HepG2 (cell line): Measurements from ENCODE around the gene AKAP6. TPM values are rescaled to one million over a fixed set of nuclear protein-coding genes. Genes with fewer than 3 reads are reported as not detected.

ENCODE experiments used
- ATAC-seq: fragments of 200-7000 bp; cut with Tn5 transposase; 3 replicates; pipeline ENCODE4 v1.9.1; 2020; ENCODE audit warnings: mild to moderate bottlenecking, moderate library complexity
- BruUV-seq: library from RNA; stranded (reverse); fragments of 400-500 nt; replicated peaks from 2 replicates; lab custom pipeline; 2021; lab: Mats Ljungman, UMichigan
- CTCF ChIA-PET: fragments of 300-600 bp; formaldehyde crosslinking; extraction: SDS; loops from one replicate; lab custom pipeline; 2021; ENCODE audit warnings: low total read pairs, inconsistent platforms, low intra/inter-chr PET ratio; lab: Yijun Ruan, JAX
- POLR2A ChIA-PET: fragments of 350-600 bp; sonication (Branson Sonifier 250); formaldehyde crosslinking; loops from one replicate; lab custom pipeline; 2020; ENCODE audit warnings: antibody characterized with exemption, inconsistent platforms; lab: Yijun Ruan, JAX
- DNase-seq: peaks from one replicate; pipeline ENCODE4 v3.0.0-alpha.2; 2015; ENCODE audit warnings: low spot score
- FAIRE-seq: peaks from 3 replicates; lab custom pipeline; 2011; peaks lifted over from hg19 to GRCh38; lab: Jason Lieb, UNC
- H2AFZ ChIP-seq: one replicate; pipeline ENCODE4 v1.6.1; 2011; ENCODE audit warnings: low read length, inconsistent platforms
- H3K27ac ChIP-seq: fragments of 300-600 bp; 3 replicates; pipeline ENCODE4 v1.8.0; 2011; ENCODE audit warnings: mixed run types, mild to moderate bottlenecking, mixed read lengths, low read length, inconsistent platforms; ENCODE audit not compliant: insufficient read depth; ENCODE audit errors: extremely low read length
- H3K27me3 ChIP-seq, 2 experiments: fragments of 200-600 bp in 1 of 2; 2 replicates in 1 of 2; 3 replicates in 1 of 2; pipeline versions ENCODE4 v1.6.0 to v1.8.0; 2011; ENCODE audit warnings: low read length in 2 of 2, mild to moderate bottlenecking in 2 of 2, moderate library complexity in 2 of 2, inconsistent platforms in 1 of 2; ENCODE audit not compliant: insufficient read depth in 2 of 2, control insufficient read depth in 1 of 2
- H3K36me3 ChIP-seq, 2 experiments: fragments of 200-600 bp in 1 of 2; replicated peaks in 1 of 2; 2 replicates in 1 of 2; 3 replicates in 1 of 2; pipeline versions ENCODE4 v1.5.1 to v1.8.0; 2011; ENCODE audit warnings: low read length in 2 of 2, inconsistent platforms in 1 of 2; ENCODE audit not compliant: insufficient read depth in 2 of 2, control insufficient read depth in 1 of 2
- H3K4me1 ChIP-seq: 2 replicates; pipeline ENCODE4 v1.5.1; 2012; ENCODE audit warnings: low read length, inconsistent platforms; ENCODE audit not compliant: insufficient read depth
- H3K4me2 ChIP-seq: 2 replicates; pipeline ENCODE4 v1.6.0; 2011; ENCODE audit warnings: low read depth, low read length, inconsistent platforms
- H3K4me3 ChIP-seq, 3 experiments: fragments of 200-600 bp in 1 of 3; sonication (generic), shearing (Covaris generic) in 1 of 3; replicated peaks in 1 of 3; 2 replicates each; pipeline ENCODE4 v1.5.1; 2011 to 2016; ENCODE audit warnings: low read length in 3 of 3, inconsistent platforms in 2 of 3, low read depth in 2 of 3, mild to moderate bottlenecking in 2 of 3, control low read depth in 1 of 3, mixed read lengths in 1 of 3; ENCODE audit not compliant: insufficient read depth in 1 of 3
- H3K79me2 ChIP-seq: one replicate; pipeline ENCODE4 v1.6.1; 2011; ENCODE audit warnings: low read length, inconsistent platforms; ENCODE audit not compliant: insufficient read depth
- H3K9ac ChIP-seq: 2 replicates; pipeline ENCODE4 v1.6.0; 2011; ENCODE audit warnings: mild to moderate bottlenecking, low read depth, low read length, inconsistent platforms; ENCODE audit not compliant: insufficient read depth
- H3K9me3 ChIP-seq: 2 replicates; pipeline ENCODE4 v1.5.1; 2012; ENCODE audit warnings: mild to moderate bottlenecking, low read length
- H4K20me1 ChIP-seq: 2 replicates; pipeline ENCODE4 v1.6.0; 2011; ENCODE audit warnings: inconsistent platforms, mild to moderate bottlenecking, low read length, moderate library complexity; ENCODE audit not compliant: insufficient read depth
- CBFB ChIP-seq: sonication (generic); formaldehyde crosslinking; IDR thresholded peaks from 2 replicates; pipeline ENCODE4 v1.4.0; 2020; ENCODE audit warnings: missing genetic modification reagents
- E2F1 ChIP-seq: sonication (generic); formaldehyde crosslinking; IDR thresholded peaks from 2 replicates; pipeline ENCODE4 v1.5.0; 2020; ENCODE audit warnings: missing genetic modification reagents
- HNRNPUL1 ChIP-seq: fragments of 200-400 bp; formaldehyde crosslinking; IDR thresholded peaks from 2 replicates; pipeline ENCODE4 v1.6.1; 2017; ENCODE audit warnings: low read depth, mild to moderate bottlenecking, low read length, moderate library complexity
- KDM2A ChIP-seq: sonication (generic); formaldehyde crosslinking; IDR thresholded peaks from 2 replicates; pipeline ENCODE4 v1.4.0; 2020; ENCODE audit warnings: low read depth, missing genetic modification reagents, borderline replicate concordance
- KLF11 ChIP-seq: IDR thresholded peaks from 2 replicates; pipeline ENCODE4 v1.6.1; 2016; ENCODE audit warnings: missing compliant biosample characterization
- NCOA2 ChIP-seq: sonication (generic); formaldehyde crosslinking; IDR thresholded peaks from 2 replicates; pipeline ENCODE4 v1.8.0; 2022; ENCODE audit warnings: inconsistent platforms
- WGBS: methylation state at CpG from one replicate; pipeline ENCODE4 v1.1.6; 2017; ENCODE audit warnings: low lambda C conversion rate; 5-methylcytosine and 5-hydroxymethylcytosine counted together
- in situ Hi-C: cut with HindIII; loops from 2 replicates; pipeline ENCODE4 v1.10.0; 2017; ENCODE audit warnings: low pct_unique_long_range_greater_than_20kb; ENCODE audit not compliant: extremely low pct_ligation_motif_present
- intact Hi-C: fragments of 100-400 bp; cut with micrococcal nuclease; formaldehyde crosslinking; loops from one replicate; pipeline ENCODE4 v1.10.0; 2022; ENCODE audit not compliant: unreplicated experiment
- polyA plus RNA-seq, 8 experiments: library from polyadenylated mRNA; depleted of rRNA in 3 of 8; stranded (reverse) in 7 of 8; unstranded in 1 of 8; fragments of >200 nt; fragmentation: Illumina TruSeq in 4 of 8; extraction: Trizol in 4 of 8; gene quantifications; 2 replicates each; pipeline versions ENCODE4 v1.2.1 to v1.2.3, GENCODE V29; 2011 to 2016; ENCODE audit warnings: low read depth in 4 of 8, missing spikeins in 1 of 8, mixed read lengths in 1 of 8; ENCODE audit not compliant: insufficient read depth in 1 of 8
- total RNA-seq, 5 experiments: library from RNA; depleted of rRNA; stranded (reverse); fragments of >200 nt; fragmentation: Illumina TruSeq; extraction: Trizol; gene quantifications; 2 replicates each; pipeline ENCODE4 v1.2.3, GENCODE V29; 2016; ENCODE audit warnings: low read depth in 1 of 5
- TF ChIP-seq, protein P1 (sequence below): sonication (generic); formaldehyde crosslinking; IDR thresholded peaks from 2 replicates; pipeline ENCODE4 v1.4.0; 2020; ENCODE audit warnings: mild to moderate bottlenecking, missing genetic modification reagents

The AKAP6 gene
- total and polyA plus RNA-seq, 2 of the 13 experiments (the other 11 are each of a cell fraction or from before 2014, with no cell fraction given), result 1.4 TPM

DNA sequence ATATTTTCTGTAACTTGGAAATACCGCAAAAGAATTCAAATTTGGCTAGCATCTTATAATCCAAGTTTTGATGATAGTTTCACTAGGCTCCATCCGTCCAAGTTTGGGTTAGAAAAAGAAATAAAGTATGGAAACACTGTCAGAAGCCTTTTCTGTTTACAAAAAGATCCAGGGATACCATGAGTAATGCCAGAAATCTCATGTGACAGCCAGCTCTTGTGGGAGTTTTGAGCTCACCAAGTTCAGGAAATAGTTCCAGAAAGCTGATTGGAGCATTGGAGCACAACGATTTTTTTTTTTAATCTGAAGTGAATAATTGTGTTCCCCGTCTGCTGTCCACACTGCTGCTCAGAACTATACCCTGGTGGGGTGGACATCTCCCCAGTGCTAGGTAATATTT, 379.9 kb downstream of the AKAP6 start:
- H3K4me3 ChIP-seq, result no peak overlapping the region
- intact Hi-C loops, result no loop called here
- H3K9me3 ChIP-seq, result no peaks in the 10 kb centered on the region
- ChIA-PET CTCF (no interaction called here), POLR2A (no interaction called here)
- BruUV-seq, result no TSS peak
- no peaks in the 10 kb centered on the region for H3K36me3 ChIP-seq
- no peaks in the 10 kb centered on the region for H4K20me1 ChIP-seq
- no peak for TF ChIP-seq KDM2A
- TF ChIP-seq, protein P1, sequence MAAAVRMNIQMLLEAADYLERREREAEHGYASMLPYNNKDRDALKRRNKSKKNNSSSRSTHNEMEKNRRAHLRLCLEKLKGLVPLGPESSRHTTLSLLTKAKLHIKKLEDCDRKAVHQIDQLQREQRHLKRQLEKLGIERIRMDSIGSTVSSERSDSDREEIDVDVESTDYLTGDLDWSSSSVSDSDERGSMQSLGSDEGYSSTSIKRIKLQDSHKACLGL, result no peak
- no peak for FAIRE-seq
- H3K4me1 ChIP-seq, result no peaks in the 10 kb centered on the region
- no peaks in the 10 kb centered on the region for H3K79me2 ChIP-seq
- H3K27me3 ChIP-seq, result no peaks in the 10 kb centered on the region
- in situ Hi-C loops, result loop anchor here (25.0 kb wide), 1 partner anchor 1603 kb away; no protein-coding TSS in a partner anchor
- no peak overlapping the region for H2AFZ ChIP-seq
- H3K27ac ChIP-seq, result no peak overlapping the region
- 4% methylated on average over 4 of the region's 4 CpGs for WGBS
- ATAC-seq, result no peak
- no peak overlapping the region for H3K4me2 ChIP-seq
- DNase-seq, result no peak
- H3K9ac ChIP-seq, result no peak overlapping the region

DNA sequence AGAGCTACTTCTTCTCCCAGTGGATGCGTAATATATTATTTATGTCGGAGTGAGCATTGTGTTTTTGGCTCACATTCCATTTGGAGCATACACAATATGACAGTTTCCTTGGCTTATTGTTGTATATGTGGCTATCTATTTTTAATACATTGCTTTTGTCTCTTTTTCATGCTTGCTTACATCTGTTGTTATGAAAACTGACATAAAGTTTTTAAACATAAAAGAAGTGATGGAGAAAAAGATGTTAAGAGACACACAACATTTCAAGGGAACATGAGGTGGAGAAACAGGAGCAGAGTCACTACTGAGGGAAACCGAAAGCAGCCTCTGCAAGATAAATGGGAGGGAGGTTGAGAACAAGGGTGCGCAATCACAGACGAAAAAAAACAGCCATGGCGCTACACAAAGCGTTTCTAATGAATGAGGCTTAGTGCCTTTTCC, 381.2 kb downstream of the AKAP6 start:
- no peak for FAIRE-seq
- Histone ChIP-seq H3K4me2 (no peak overlapping the region), H3K27ac (no peak overlapping the region), H3K27me3 (no peaks in the 10 kb centered on the region), H2AFZ (no peak overlapping the region), H3K4me3 (no peak overlapping the region), H4K20me1 (no peaks in the 10 kb centered on the region), H3K79me2 (no peaks in the 10 kb centered on the region), H3K9me3 (no peaks in the 10 kb centered on the region), H3K36me3 (no peaks in the 10 kb centered on the region), H3K4me1 (no peaks in the 10 kb centered on the region), H3K9ac (no peak overlapping the region)
- intact Hi-C loops, result loop anchor here (5.0 kb wide), 2 partner anchors 133 to 1517 kb away; no protein-coding TSS in a partner anchor
- no TSS peak for BruUV-seq
- peak; percentile 30; the same call in 2 of the 3 replicates for ATAC-seq
- ChIA-PET POLR2A (no interaction called here), CTCF (interaction anchor here (1.1 to 2.3 kb wide), 4 partner anchors 122 to 1517 kb away, joined by 3 to 41 read pairs (median 6); no protein-coding TSS in a partner anchor)
- TF ChIP-seq E2F1 (CRISPR knock-in tag) (no peak), KLF11 (no peak), NCOA2 (no peak), CBFB (CRISPR knock-in tag) (no peak), HNRNPUL1 (no peak)
- DNase-seq, result no peak
- in situ Hi-C loops, result loop anchor here (5.0 to 25.0 kb wide), 2 partner anchors 1082 to 1602 kb away; no protein-coding TSS in a partner anchor
- 12% methylated on average over 7 of the region's 7 CpGs for WGBS
